Lung (tissue), 12 donors: ENCODE measurements around the gene ZBTB32. TPM values are rescaled to one million over a fixed set of nuclear protein-coding genes. Genes with fewer than 3 reads are reported as not detected.
"Not testable (repeated sequence)": the region's sequence is repeated elsewhere in the genome, so short reads cannot be mapped to it uniquely, and the experiment has no call there.

Source experiments
- ATAC-seq: fragments of 200-7000 bp; cut with Tn5 transposase; one replicate; pipeline ENCODE4 v1.9.1; 2020; ENCODE audit warnings: moderate number of reproducible peaks; ENCODE audit not compliant: insufficient read depth, low FRiP score
- DNase-seq, 3 donors: peaks; one replicate each; pipeline ENCODE4 v3.0.0-alpha.2; 2013 to 2017
- H3K27ac ChIP-seq, 2 donors: one replicate each; pipeline ENCODE4 v1.5.1; 2013; ENCODE audit warnings: mild to moderate bottlenecking in 2 of 2, moderate library complexity in 2 of 2, control low read depth in 1 of 2, inconsistent platforms in 1 of 2, low read depth in 1 of 2, low read length in 1 of 2
- H3K27me3 ChIP-seq, 3 donors: one replicate each; pipeline ENCODE4 v1.5.1; 2013; ENCODE audit warnings: low read length in 2 of 3; ENCODE audit not compliant: control insufficient read depth in 3 of 3, insufficient read depth in 3 of 3
- H3K36me3 ChIP-seq, 4 donors: one replicate each; pipeline ENCODE4 v1.5.1; 2013; ENCODE audit warnings: low read length in 4 of 4, mild to moderate bottlenecking in 1 of 4, moderate library complexity in 1 of 4; ENCODE audit not compliant: control insufficient read depth in 4 of 4, insufficient read depth in 4 of 4
- H3K4me1 ChIP-seq, 5 donors: one replicate each; pipeline ENCODE4 v1.5.1; 2013; ENCODE audit warnings: low read length in 5 of 5, mild to moderate bottlenecking in 2 of 5, moderate library complexity in 1 of 5; ENCODE audit not compliant: control insufficient read depth in 5 of 5, insufficient read depth in 5 of 5
- H3K4me3 ChIP-seq: one replicate; pipeline ENCODE4 v1.5.1; 2013; ENCODE audit warnings: mild to moderate bottlenecking, control low read depth, moderate library complexity
- H3K9ac ChIP-seq, 2 donors: one replicate each; pipeline ENCODE4 v1.5.1; 2013; ENCODE audit warnings: low read length in 2 of 2, control low read depth in 1 of 2; ENCODE audit not compliant: insufficient read depth in 1 of 2
- H3K9me3 ChIP-seq, 4 donors: one replicate each; pipeline ENCODE4 v1.5.1; 2013; ENCODE audit warnings: low read length in 3 of 4, mild to moderate bottlenecking in 1 of 4, moderate library complexity in 1 of 4; ENCODE audit not compliant: control insufficient read depth in 4 of 4, insufficient read depth in 3 of 4
- CTCF ChIP-seq: IDR thresholded peaks from 2 replicates; pipeline ENCODE4 v1.5.1; 2012; ENCODE audit warnings: mild to moderate bottlenecking; ENCODE audit errors: control extremely low read depth, extremely low read depth
- whole genome bisulfite sequencing, 2 donors: extraction: QIAGEN DNeasy Blood & Tissue Kit; methylation state at CpG; one replicate each; pipeline ENCODE4 v1.1.7; 2013; 5-methylcytosine and 5-hydroxymethylcytosine counted together
- polyA plus RNA-seq, 2 donors: library from polyadenylated mRNA; stranded (reverse); fragments of 200-250 nt; gene quantifications; one replicate each; pipeline ENCODE4 v1.2.1, GENCODE V29; 2013
- total RNA-seq, 2 donors: library from RNA; depleted of rRNA in 1 of 2; stranded (reverse); fragments of >200 nt in 1 of 2; gene quantifications; one replicate each; pipeline ENCODE4 v1.2.1, GENCODE V29; 2014 to 2021
- donor health status: control.
- donor health status: control.
- donor health status: Bipolar disorder and iron deficiency.
- donor health status: healthy.
- donor health status: DM: yes; HTN: yes; CAD: no.

The ZBTB32 gene
- total and polyA plus RNA-seq, 4 donors, result 0.22 to 0.63 (median 0.39) TPM

- Histone ChIP-seq H3K36me3 (no peaks in the 10 kb centered on the region), H3K4me1 (peaks cover 0 to 4% (median 0%) of the 10 kb centered on the region in 5 donors), H3K9ac (no peak overlapping the region), H3K27me3 (peaks cover 0 to 24% (median 8%) of the 10 kb centered on the region in 3 donors), H3K4me3 (peak overlapping the region; percentile 3), H3K27ac (no peak overlapping the region), H3K9me3 (no peaks in the 10 kb centered on the region)
- peak; percentile 58 for ATAC-seq
- WGBS, 2 donors, result 5 to 6% methylated on average over 37 to 39 of the region's 39 CpGs
- no peak for DNase-seq
- no peak for TF ChIP-seq CTCF
Observed at GRCh38 chr19:35673121-35673804, 31.1 kb upstream of the ZBTB32 start.

GRCh38 chr19:35675589-35676140 lies 28.7 kb upstream of the ZBTB32 start:
- Histone ChIP-seq H3K9me3 (no peaks in the 10 kb centered on the region), H3K27me3 (peaks cover 0 to 23% (median 7%) of the 10 kb centered on the region in 3 donors), H3K36me3 (no peaks in the 10 kb centered on the region), H3K9ac (no peak overlapping the region), H3K4me1 (peaks cover 0 to 4% (median 0%) of the 10 kb centered on the region in 5 donors), H3K27ac (no peak overlapping the region), H3K4me3 (no peak overlapping the region)
- 75 to 82% methylated on average over 15 of the region's 15 CpGs for WGBS, 2 donors
- no peak for ATAC-seq
- no peak for DNase-seq
- TF ChIP-seq CTCF, result no peak

- no peak for TF ChIP-seq CTCF
- Histone ChIP-seq H3K27me3 (no peaks in the 10 kb centered on the region), H3K4me1 (no peaks in the 10 kb centered on the region), H3K27ac (no peak overlapping the region), H3K4me3 (no peak overlapping the region), H3K9ac (no peak overlapping the region), H3K36me3 (no peaks in the 10 kb centered on the region), H3K9me3 (no peaks in the 10 kb centered on the region)
- DNase-seq (no peak), ATAC-seq (no peak)
- WGBS, 2 donors, result 67 to 76% methylated on average over 4 of the region's 4 CpGs
Observed at GRCh38 chr19:35689836-35690235, 14.5 kb upstream of the ZBTB32 start.

GRCh38 chr19:35691106-35691505 lies 13.3 kb upstream of the ZBTB32 start:
- 95 to 96% methylated on average over 29 to 37 of the region's 37 CpGs for WGBS, 2 donors
- H3K27me3 ChIP-seq, H3K9ac ChIP-seq, H3K9me3 ChIP-seq, H3K4me3 ChIP-seq, H3K4me1 ChIP-seq, ATAC-seq, H3K36me3 ChIP-seq, H3K27ac ChIP-seq, DNase-seq: not testable (repeated sequence)
